ENCODE measurements around the gene WDR7.

- TF ChIP-seq EP300 (IDR thresholded peaks at IDR 0.05; ENCODE audit: low read length) (no peak), USF2 (CRISPR knock-in tag; IDR thresholded peaks at IDR 0.05) (no peak), FOXK1 (CRISPR knock-in tag; IDR thresholded peaks at IDR 0.05; ENCODE audit: borderline replicate concordance) (no peak), HSF4 (CRISPR knock-in tag; IDR thresholded peaks at IDR 0.05; ENCODE audit: borderline replicate concordance) (no peak), EZH2 (IDR thresholded peaks at IDR 0.05; ENCODE audit: borderline replicate concordance, low read depth, low read length) (no peak)
These were observed 40.4 kb downstream of the WDR7 start for GRCh38 chr18:56691530-56691929.

Measured in K562 (cell line).